H9 (cell line): Measurements from ENCODE around the gene DALRD3. TPM values are rescaled to one million over a fixed set of nuclear protein-coding genes. Genes with fewer than 3 reads are reported as not detected.

Experiments used
- DNase-seq: peaks from one replicate; pipeline ENCODE4 v3.0.0-alpha.2; 2017
- H2AFZ ChIP-seq: one replicate; pipeline ENCODE4 v1.6.1; 2013; ENCODE audit warnings: mild to moderate bottlenecking, low read length, control low read depth, moderate library complexity
- H2AK5ac ChIP-seq: 2 replicates; pipeline ENCODE4 v1.6.1; 2013; ENCODE audit warnings: low read length, control low read depth, mixed read lengths; ENCODE audit not compliant: insufficient read length
- H2BK120ac ChIP-seq: one replicate; pipeline ENCODE4 v1.6.1; 2013; ENCODE audit warnings: low read depth, mild to moderate bottlenecking, low read length, control low read depth, inconsistent platforms; ENCODE audit not compliant: poor library complexity, severe bottlenecking
- H2BK12ac ChIP-seq: 2 replicates; pipeline ENCODE4 v1.6.1; 2013; ENCODE audit warnings: low read length, control low read depth, mixed read lengths, low read depth; ENCODE audit not compliant: insufficient read length
- H2BK15ac ChIP-seq: 2 replicates; pipeline ENCODE4 v1.6.1; 2013; ENCODE audit warnings: low read depth, low read length, control low read depth
- H2BK20ac ChIP-seq: one replicate; pipeline ENCODE4 v1.6.1; 2013; ENCODE audit warnings: low read depth, mild to moderate bottlenecking, low read length, control low read depth, inconsistent platforms; ENCODE audit not compliant: poor library complexity, severe bottlenecking
- H2BK5ac ChIP-seq: 2 replicates; pipeline ENCODE4 v1.6.1; 2013; ENCODE audit warnings: low read length, control low read depth, mixed read lengths; ENCODE audit not compliant: insufficient read length
- H3K14ac ChIP-seq: 2 replicates; pipeline ENCODE4 v1.6.1; 2013; ENCODE audit warnings: low read length, control low read depth; ENCODE audit not compliant: insufficient read depth
- H3K18ac ChIP-seq: 2 replicates; pipeline ENCODE4 v1.6.1; 2013; ENCODE audit warnings: low read depth, mild to moderate bottlenecking, mixed read lengths, low read length, control low read depth; ENCODE audit not compliant: insufficient read length
- H3K23ac ChIP-seq: 2 replicates; pipeline ENCODE4 v1.6.1; 2013; ENCODE audit warnings: low read length, control low read depth, mixed read lengths, low read depth; ENCODE audit not compliant: insufficient read length
- H3K23me2 ChIP-seq: 2 replicates; pipeline ENCODE4 v1.6.1; 2013; ENCODE audit warnings: low read depth, mild to moderate bottlenecking, mixed read lengths, low read length, control low read depth; ENCODE audit not compliant: insufficient read length, poor library complexity, severe bottlenecking
- H3K27ac ChIP-seq: 2 replicates; pipeline ENCODE4 v1.5.1; 2013; ENCODE audit warnings: low read length, control low read depth, mixed read lengths, low read depth; ENCODE audit not compliant: insufficient read length
- H3K27me3 ChIP-seq: 2 replicates; pipeline ENCODE4 v1.6.1; 2013; ENCODE audit warnings: low read length, control low read depth, inconsistent platforms; ENCODE audit not compliant: insufficient read depth
- H3K4ac ChIP-seq: 2 replicates; pipeline ENCODE4 v1.6.1; 2013; ENCODE audit warnings: low read depth, mild to moderate bottlenecking, control low read depth, inconsistent platforms, low read length, moderate library complexity
- H3K4me1 ChIP-seq: 2 replicates; pipeline ENCODE4 v1.6.1; 2013; ENCODE audit warnings: low read length, control low read depth, inconsistent platforms; ENCODE audit not compliant: insufficient read depth
- H3K4me2 ChIP-seq: 2 replicates; pipeline ENCODE4 v1.6.1; 2013; ENCODE audit warnings: low read length, control low read depth, mixed read lengths; ENCODE audit not compliant: insufficient read length, insufficient read depth
- H3K56ac ChIP-seq: 2 replicates; pipeline ENCODE4 v1.6.1; 2013; ENCODE audit warnings: low read depth, mild to moderate bottlenecking, mixed read lengths, low read length, control low read depth; ENCODE audit not compliant: insufficient read length
- H3K79me1 ChIP-seq: 2 replicates; pipeline ENCODE4 v1.6.1; 2013; ENCODE audit warnings: low read depth, mild to moderate bottlenecking, moderate library complexity, low read length, control low read depth, inconsistent platforms; ENCODE audit not compliant: insufficient read depth, poor library complexity, severe bottlenecking
- H3K79me2 ChIP-seq: 2 replicates; pipeline ENCODE4 v1.6.1; 2013; ENCODE audit warnings: low read length, control low read depth, inconsistent platforms; ENCODE audit not compliant: insufficient read depth
- H3K9ac ChIP-seq: 2 replicates; pipeline ENCODE4 v1.6.1; 2013; ENCODE audit warnings: low read length, control low read depth, mixed read lengths; ENCODE audit not compliant: insufficient read length; ENCODE audit errors: extremely low read depth
- H3K9me3 ChIP-seq: one replicate; pipeline ENCODE4 v1.6.1; 2013; ENCODE audit warnings: low read depth, low read length, inconsistent platforms; ENCODE audit not compliant: control insufficient read depth
- H3T11ph ChIP-seq: one replicate; pipeline ENCODE4 v1.6.1; 2013; ENCODE audit warnings: mild to moderate bottlenecking, low read length, control low read depth, inconsistent platforms
- H4K20me1 ChIP-seq: one replicate; pipeline ENCODE4 v1.6.1; 2013; ENCODE audit not compliant: control insufficient read depth, insufficient read length, insufficient read depth
- H4K5ac ChIP-seq: 2 replicates; pipeline ENCODE4 v1.6.1; 2013; ENCODE audit warnings: low read depth, mild to moderate bottlenecking, mixed read lengths, low read length, control low read depth; ENCODE audit not compliant: insufficient read length
- H4K8ac ChIP-seq: replicated peaks from 2 replicates; pipeline ENCODE4 v1.6.1; 2013; ENCODE audit warnings: low read length, control low read depth, mixed read lengths, low read depth; ENCODE audit not compliant: insufficient read length
- H4K91ac ChIP-seq: 2 replicates; pipeline ENCODE4 v1.6.1; 2013; ENCODE audit warnings: low read depth, mild to moderate bottlenecking, moderate library complexity, mixed read lengths, low read length, control low read depth; ENCODE audit not compliant: insufficient read length
- H3K27ac Mint-ChIP-seq, 3 experiments: 2 replicates in 2 of 3; 3 replicates in 1 of 3; pipeline ENCODE4 v1.8.0; 2020 to 2021; ENCODE audit warnings: mixed read lengths in 3 of 3, mild to moderate bottlenecking in 1 of 3, moderate library complexity in 1 of 3
- H3K27me3 Mint-ChIP-seq: 2 replicates; pipeline ENCODE4 v1.8.0; 2021; ENCODE audit warnings: low read depth, mild to moderate bottlenecking, moderate library complexity, mixed read lengths
- H3K36me3 Mint-ChIP-seq, 3 experiments: 2 replicates in 2 of 3; 3 replicates in 1 of 3; pipeline ENCODE4 v1.8.0; 2020 to 2021; ENCODE audit warnings: low read depth in 3 of 3, mixed read lengths in 3 of 3; ENCODE audit not compliant: insufficient read depth in 1 of 3
- H3K4me1 Mint-ChIP-seq, 2 experiments: 2 replicates each; pipeline ENCODE4 v1.8.0; 2020; ENCODE audit warnings: mixed read lengths in 2 of 2
- H3K4me3 Mint-ChIP-seq, 2 experiments: 2 replicates in 1 of 2; 3 replicates in 1 of 2; pipeline ENCODE4 v1.8.0; 2020 to 2021; ENCODE audit warnings: mild to moderate bottlenecking in 2 of 2, mixed read lengths in 2 of 2, moderate library complexity in 1 of 2
- H3K9me3 Mint-ChIP-seq, 2 experiments: 2 replicates in 1 of 2; 3 replicates in 1 of 2; pipeline ENCODE4 v1.8.0; 2020; ENCODE audit warnings: mild to moderate bottlenecking in 2 of 2, mixed read lengths in 2 of 2, moderate library complexity in 1 of 2
- WGBS: extraction: QIAGEN DNeasy Blood & Tissue Kit; methylation state at CpG from one replicate; pipeline ENCODE4 v1.1.7; 2013; ENCODE audit warnings: missing lambda C conversion rate, low lambda C conversion rate, mixed read lengths; ENCODE audit not compliant: insufficient read length; ENCODE audit errors: extremely low coverage; 5-methylcytosine and 5-hydroxymethylcytosine counted together
- total RNA-seq: library from RNA; stranded (reverse); gene quantifications from 2 replicates; pipeline ENCODE4 v1.2.1, GENCODE V29; 2021
- TF ChIP-seq, protein P1 (sequence below): fragments of 200-600 bp; sonication (generic); conservative IDR thresholded peaks from 3 replicates; pipeline ENCODE4 v1.8.0; 2021; ENCODE audit warnings: antibody characterized with exemption, mild to moderate bottlenecking

DALRD3 gene
- total RNA-seq, 1 experiment from 2014 or later, result 32.3 TPM

DNA sequence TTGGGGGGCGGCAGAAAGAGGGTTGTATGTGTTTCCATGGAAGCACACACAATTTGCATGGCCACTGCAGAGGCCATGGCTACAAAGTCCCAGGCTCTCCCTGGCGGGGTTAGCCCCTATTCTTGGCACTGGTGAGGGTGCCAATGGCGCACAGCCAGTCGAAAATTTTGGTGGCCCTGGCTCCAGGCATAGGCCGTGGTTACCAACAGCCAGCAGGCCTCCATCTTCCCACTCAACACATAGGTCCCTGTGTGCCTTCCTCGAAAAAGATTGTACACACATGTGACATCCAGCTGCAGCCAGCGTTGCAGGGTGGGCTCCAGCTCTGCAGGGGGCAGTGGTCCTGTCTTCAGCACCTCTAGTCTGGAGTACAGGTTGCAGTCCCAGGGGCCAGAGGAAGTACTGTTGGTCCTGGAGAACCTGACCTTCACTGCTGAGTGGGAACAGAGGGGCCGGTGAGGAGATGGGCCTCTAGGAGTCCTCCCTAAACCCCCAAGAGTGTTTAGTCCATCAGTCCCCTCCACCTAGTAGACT lies 21.2 kb downstream of the DALRD3 start:
- Histone ChIP-seq H2BK5ac (no peak overlapping the region), H2BK20ac (no peak overlapping the region), H4K5ac (no peak overlapping the region), H2AFZ (no peak overlapping the region), H2AK5ac (no peak overlapping the region), H3K27ac (no peak overlapping the region), H3K23ac (no peak overlapping the region), H3K79me1 (no peaks in the 10 kb centered on the region), H3K79me2 (no peaks in the 10 kb centered on the region), H4K8ac (no peak overlapping the region), H3K14ac (no peak overlapping the region), H3K4me2 (no peak overlapping the region), H3K9ac (no peak overlapping the region), H3K4me1 (no peaks in the 10 kb centered on the region), H3K4ac (no peak overlapping the region), H3T11ph (no peak overlapping the region), H2BK12ac (no peak overlapping the region), H3K9me3 (no peaks in the 10 kb centered on the region), H3K27me3 (no peaks in the 10 kb centered on the region), H3K18ac (no peak overlapping the region), H4K20me1 (no peaks in the 10 kb centered on the region), H3K23me2 (no peaks in the 10 kb centered on the region), H2BK15ac (no peak overlapping the region), H4K91ac (no peak overlapping the region), H2BK120ac (no peak overlapping the region), H3K56ac (no peak overlapping the region)
- WGBS, result no CpG with 5 or more reads among the region's 8 CpGs
- peaks cover 23 to 24% of the 10 kb centered on the region in 2 experiments for H3K4me1 Mint-ChIP-seq
- no peak overlapping the region for H3K4me3 Mint-ChIP-seq
- no peak overlapping the region for H3K27ac Mint-ChIP-seq
- TF ChIP-seq, protein P1, sequence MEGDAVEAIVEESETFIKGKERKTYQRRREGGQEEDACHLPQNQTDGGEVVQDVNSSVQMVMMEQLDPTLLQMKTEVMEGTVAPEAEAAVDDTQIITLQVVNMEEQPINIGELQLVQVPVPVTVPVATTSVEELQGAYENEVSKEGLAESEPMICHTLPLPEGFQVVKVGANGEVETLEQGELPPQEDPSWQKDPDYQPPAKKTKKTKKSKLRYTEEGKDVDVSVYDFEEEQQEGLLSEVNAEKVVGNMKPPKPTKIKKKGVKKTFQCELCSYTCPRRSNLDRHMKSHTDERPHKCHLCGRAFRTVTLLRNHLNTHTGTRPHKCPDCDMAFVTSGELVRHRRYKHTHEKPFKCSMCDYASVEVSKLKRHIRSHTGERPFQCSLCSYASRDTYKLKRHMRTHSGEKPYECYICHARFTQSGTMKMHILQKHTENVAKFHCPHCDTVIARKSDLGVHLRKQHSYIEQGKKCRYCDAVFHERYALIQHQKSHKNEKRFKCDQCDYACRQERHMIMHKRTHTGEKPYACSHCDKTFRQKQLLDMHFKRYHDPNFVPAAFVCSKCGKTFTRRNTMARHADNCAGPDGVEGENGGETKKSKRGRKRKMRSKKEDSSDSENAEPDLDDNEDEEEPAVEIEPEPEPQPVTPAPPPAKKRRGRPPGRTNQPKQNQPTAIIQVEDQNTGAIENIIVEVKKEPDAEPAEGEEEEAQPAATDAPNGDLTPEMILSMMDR, result no peak; the same call in 2 of the 3 replicates
- H3K27me3 Mint-ChIP-seq, result no peaks in the 10 kb centered on the region
- peaks cover 3 to 23% (median 10%) of the 10 kb centered on the region in 3 experiments; a peak in 5 of 7 replicates for H3K36me3 Mint-ChIP-seq
- no peaks in the 10 kb centered on the region for H3K9me3 Mint-ChIP-seq
- DNase-seq, result no peak
